Measurements from ENCODE around the gene YRDC. TPM values are rescaled to one million over a fixed set of nuclear protein-coding genes. Genes with fewer than 3 reads are reported as not detected.

YRDC gene
- polyA plus RNA-seq, 1 donor (not counting 4 experiments of a cell fraction or from before 2014, with no cell fraction given), result 22.2 TPM

DNA sequence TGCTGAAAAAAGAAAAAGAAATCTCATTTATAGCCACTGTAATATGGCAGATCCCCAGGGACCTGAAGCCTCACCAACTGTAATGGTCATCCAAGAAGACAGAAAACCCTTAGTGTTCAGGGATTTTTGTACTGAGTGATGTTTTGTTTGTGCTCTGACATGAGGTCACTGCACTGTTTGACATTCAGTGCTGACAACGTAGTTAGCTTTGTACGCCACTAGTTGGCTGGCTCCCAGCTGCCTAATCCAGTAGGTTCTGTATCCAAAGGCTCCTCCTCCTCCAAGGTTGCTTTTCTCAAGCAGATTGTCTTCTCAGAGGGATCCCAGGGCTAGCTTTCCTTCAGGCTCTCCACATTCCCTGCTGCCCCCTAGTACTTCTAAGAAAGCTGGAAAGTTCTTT, 9.5 kb upstream of the YRDC start:
- Histone ChIP-seq H3K27ac (ENCODE audit: control insufficient read depth, insufficient read depth, low read length) (no peak overlapping the region), H3K36me3 (ENCODE audit: control insufficient read depth in 2 of 2, extremely low read depth in 1 of 2, insufficient read depth in 2 of 2, low read length in 2 of 2) (peaks cover 26 to 45% of the 10 kb centered on the region in 2 experiments), H3K4me1 (ENCODE audit: control insufficient read depth, extremely low read depth, insufficient read depth, low read length) (no peaks in the 10 kb centered on the region), H3K27me3 (ENCODE audit: control insufficient read depth, extremely low read depth, insufficient read depth, low read length) (no peaks in the 10 kb centered on the region), H4K20me1 (ENCODE audit: control insufficient read depth, extremely low read depth, insufficient read depth, low read length) (no peaks in the 10 kb centered on the region), H3K9ac (ENCODE audit: control insufficient read depth, extremely low read depth, insufficient read depth, low read length) (no peak overlapping the region), H3K4me2 (ENCODE audit: control insufficient read depth, extremely low read depth, insufficient read depth, low read depth, low read length) (no peak overlapping the region), H3K4me3 (ENCODE audit: control insufficient read depth in 2 of 3, extremely low read depth in 1 of 3, insufficient read depth in 2 of 3, low read depth in 1 of 3, low read length in 3 of 3) (no peak overlapping the region), H3K9me1 (ENCODE audit: control insufficient read depth, extremely low read depth, insufficient read depth, low read length) (peaks cover 6% of the 10 kb centered on the region), H3K79me2 (ENCODE audit: control insufficient read depth, insufficient read depth, low read length) (peaks cover 13% of the 10 kb centered on the region), H3K9me3 (ENCODE audit: control insufficient read depth, low read depth, low read length) (no peaks in the 10 kb centered on the region), H2AFZ (ENCODE audit: control insufficient read depth, low read length) (no peak overlapping the region)
- no peak for TF ChIP-seq EZH2 (IDR thresholded peaks at IDR 0.05; ENCODE audit: low read length)
- TF ChIP-seq, protein P1, sequence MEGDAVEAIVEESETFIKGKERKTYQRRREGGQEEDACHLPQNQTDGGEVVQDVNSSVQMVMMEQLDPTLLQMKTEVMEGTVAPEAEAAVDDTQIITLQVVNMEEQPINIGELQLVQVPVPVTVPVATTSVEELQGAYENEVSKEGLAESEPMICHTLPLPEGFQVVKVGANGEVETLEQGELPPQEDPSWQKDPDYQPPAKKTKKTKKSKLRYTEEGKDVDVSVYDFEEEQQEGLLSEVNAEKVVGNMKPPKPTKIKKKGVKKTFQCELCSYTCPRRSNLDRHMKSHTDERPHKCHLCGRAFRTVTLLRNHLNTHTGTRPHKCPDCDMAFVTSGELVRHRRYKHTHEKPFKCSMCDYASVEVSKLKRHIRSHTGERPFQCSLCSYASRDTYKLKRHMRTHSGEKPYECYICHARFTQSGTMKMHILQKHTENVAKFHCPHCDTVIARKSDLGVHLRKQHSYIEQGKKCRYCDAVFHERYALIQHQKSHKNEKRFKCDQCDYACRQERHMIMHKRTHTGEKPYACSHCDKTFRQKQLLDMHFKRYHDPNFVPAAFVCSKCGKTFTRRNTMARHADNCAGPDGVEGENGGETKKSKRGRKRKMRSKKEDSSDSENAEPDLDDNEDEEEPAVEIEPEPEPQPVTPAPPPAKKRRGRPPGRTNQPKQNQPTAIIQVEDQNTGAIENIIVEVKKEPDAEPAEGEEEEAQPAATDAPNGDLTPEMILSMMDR (optimal IDR thresholded peaks at IDR 0.05 in 1 of 3, IDR thresholded peaks at IDR 0.05 in 1 of 3, conservative IDR thresholded peaks at IDR 0.05 in 1 of 3; ENCODE audit: extremely low read depth in 1 of 3, insufficient read depth in 2 of 3, low read length in 3 of 3), result no peak
- peak; percentile 51 for FAIRE-seq
- dilution Hi-C loops (cut with MboI; ENCODE audit: extremely low pct_ligation_motif_present, low sequenced_read_pairs), result no loop called here
- no peak for DNase-seq (ENCODE audit: low read depth, low spot score)

DNA sequence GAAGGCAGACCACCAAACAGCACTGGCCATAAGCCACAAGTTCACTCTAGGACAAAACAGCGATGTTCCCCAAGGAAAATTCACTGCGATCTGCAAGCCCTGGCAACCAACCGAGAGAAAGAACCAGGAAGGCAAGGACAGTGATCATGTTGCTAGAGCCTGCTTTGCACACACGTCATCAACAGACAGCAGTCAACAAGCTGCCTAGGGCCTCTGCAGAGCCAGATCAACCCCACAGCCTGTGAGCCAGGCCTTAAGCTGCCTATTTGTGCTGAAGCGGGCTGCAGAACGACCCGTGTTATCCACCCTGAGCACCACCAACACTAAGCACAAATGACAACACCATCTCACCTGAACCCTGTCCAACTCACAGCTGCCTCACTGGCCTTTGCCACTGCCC, 6.2 kb upstream of the YRDC start:
- dilution Hi-C loops (cut with MboI; ENCODE audit: extremely low pct_ligation_motif_present, low sequenced_read_pairs), result no loop called here
- H3K9ac ChIP-seq (ENCODE audit: control insufficient read depth, extremely low read depth, insufficient read depth, low read length), result no peak overlapping the region
- H4K20me1 ChIP-seq (ENCODE audit: control insufficient read depth, extremely low read depth, insufficient read depth, low read length), result no peaks in the 10 kb centered on the region
- H3K4me2 ChIP-seq (ENCODE audit: control insufficient read depth, extremely low read depth, insufficient read depth, low read depth, low read length), result no peak overlapping the region
- peaks cover 6% of the 10 kb centered on the region for H3K9me1 ChIP-seq (ENCODE audit: control insufficient read depth, extremely low read depth, insufficient read depth, low read length)
- no peak for FAIRE-seq
- H3K4me1 ChIP-seq (ENCODE audit: control insufficient read depth, extremely low read depth, insufficient read depth, low read length), result peaks cover under 1% of the 10 kb centered on the region
- TF ChIP-seq EZH2 (IDR thresholded peaks at IDR 0.05; ENCODE audit: low read length), result no peak
- TF ChIP-seq, protein P1 (optimal IDR thresholded peaks at IDR 0.05 in 1 of 3, IDR thresholded peaks at IDR 0.05 in 1 of 3, conservative IDR thresholded peaks at IDR 0.05 in 1 of 3; ENCODE audit: extremely low read depth in 1 of 3, insufficient read depth in 2 of 3, low read length in 3 of 3), result no peak
- H3K27me3 ChIP-seq (ENCODE audit: control insufficient read depth, extremely low read depth, insufficient read depth, low read length), result no peaks in the 10 kb centered on the region
- no peak for DNase-seq (ENCODE audit: low read depth, low spot score)
- no peak overlapping the region for H2AFZ ChIP-seq (ENCODE audit: control insufficient read depth, low read length)
- H3K9me3 ChIP-seq (ENCODE audit: control insufficient read depth, low read depth, low read length), result no peaks in the 10 kb centered on the region
- H3K36me3 ChIP-seq (ENCODE audit: control insufficient read depth in 2 of 2, extremely low read depth in 1 of 2, insufficient read depth in 2 of 2, low read length in 2 of 2), result peaks cover 19 to 26% of the 10 kb centered on the region in 2 experiments
- H3K4me3 ChIP-seq (ENCODE audit: control insufficient read depth in 2 of 3, extremely low read depth in 1 of 3, insufficient read depth in 2 of 3, low read depth in 1 of 3, low read length in 3 of 3), result no peak overlapping the region
- H3K27ac ChIP-seq (ENCODE audit: control insufficient read depth, insufficient read depth, low read length), result no peak overlapping the region
- peaks cover 19% of the 10 kb centered on the region for H3K79me2 ChIP-seq (ENCODE audit: control insufficient read depth, insufficient read depth, low read length)

Data from keratinocyte (primary cell).